HG02763 (cell line): ENCODE measurements around the gene TGFB1I1.

ENCODE experiments used
- ATAC-seq: cut with Tn5 transposase; IDR thresholded peaks from one replicate; pipeline ENCODE4 v1.9.1; 2021; ENCODE audit warnings: mild to moderate bottlenecking, moderate library complexity; ENCODE audit not compliant: unreplicated experiment

Gene TGFB1I1

DNA sequence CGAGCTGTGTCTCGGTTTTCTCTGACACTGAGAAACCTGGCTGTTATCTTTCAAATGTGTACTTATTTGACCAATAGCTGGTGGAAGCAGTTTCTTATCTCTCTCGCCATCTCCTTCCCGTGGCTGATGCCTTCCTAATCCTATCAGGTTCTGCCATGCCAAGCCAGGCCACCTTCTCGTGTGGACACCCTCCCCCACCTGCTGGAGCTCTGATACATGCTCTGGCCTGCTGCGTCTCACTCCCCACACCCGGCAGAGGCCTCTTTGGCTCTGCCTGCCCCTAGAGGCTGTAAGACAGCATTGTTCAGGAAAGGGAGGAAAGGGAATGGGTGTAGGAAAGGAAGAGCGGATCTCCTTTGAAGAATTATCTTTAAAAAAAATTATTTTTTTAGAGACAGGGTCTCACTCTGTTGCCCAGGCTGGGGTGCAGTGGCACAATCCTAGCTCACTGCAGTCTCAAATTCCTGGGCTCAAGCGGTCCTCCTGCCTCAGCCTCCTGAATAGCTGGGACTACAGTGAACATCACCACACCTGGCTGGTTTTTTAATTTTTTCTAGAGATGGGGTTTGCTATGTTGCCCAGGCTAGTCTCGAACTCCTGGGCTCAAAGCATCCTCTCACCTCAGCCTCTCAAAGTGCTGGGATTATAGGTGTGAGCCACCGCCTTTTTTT is 20.1 kb upstream of the TGFB1I1 start:
- no peak for ATAC-seq

DNA sequence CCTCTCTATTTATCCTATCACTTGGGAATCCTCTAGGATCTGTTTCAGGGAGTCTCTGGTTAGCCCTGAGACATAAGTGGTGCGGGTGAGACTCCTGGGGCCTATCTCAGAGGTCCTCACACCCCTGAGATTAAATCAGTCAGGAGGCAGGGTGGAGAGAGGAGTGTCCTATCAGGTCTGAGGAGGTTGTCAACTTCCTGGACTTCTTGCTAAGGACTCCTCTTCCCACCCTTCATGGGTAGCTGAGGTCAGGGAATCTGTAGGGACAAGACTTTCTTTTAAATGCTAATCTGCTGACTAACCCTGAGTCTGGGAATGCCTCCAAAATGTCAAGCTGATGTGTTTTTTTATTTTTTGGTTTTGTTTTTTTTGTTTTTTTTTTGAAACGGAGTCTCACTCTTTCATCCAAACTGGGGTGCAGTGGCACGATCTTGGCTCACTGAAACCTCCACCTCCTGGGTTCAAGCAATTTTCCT is 19.3 kb upstream of the TGFB1I1 start:
- no peak for ATAC-seq

DNA sequence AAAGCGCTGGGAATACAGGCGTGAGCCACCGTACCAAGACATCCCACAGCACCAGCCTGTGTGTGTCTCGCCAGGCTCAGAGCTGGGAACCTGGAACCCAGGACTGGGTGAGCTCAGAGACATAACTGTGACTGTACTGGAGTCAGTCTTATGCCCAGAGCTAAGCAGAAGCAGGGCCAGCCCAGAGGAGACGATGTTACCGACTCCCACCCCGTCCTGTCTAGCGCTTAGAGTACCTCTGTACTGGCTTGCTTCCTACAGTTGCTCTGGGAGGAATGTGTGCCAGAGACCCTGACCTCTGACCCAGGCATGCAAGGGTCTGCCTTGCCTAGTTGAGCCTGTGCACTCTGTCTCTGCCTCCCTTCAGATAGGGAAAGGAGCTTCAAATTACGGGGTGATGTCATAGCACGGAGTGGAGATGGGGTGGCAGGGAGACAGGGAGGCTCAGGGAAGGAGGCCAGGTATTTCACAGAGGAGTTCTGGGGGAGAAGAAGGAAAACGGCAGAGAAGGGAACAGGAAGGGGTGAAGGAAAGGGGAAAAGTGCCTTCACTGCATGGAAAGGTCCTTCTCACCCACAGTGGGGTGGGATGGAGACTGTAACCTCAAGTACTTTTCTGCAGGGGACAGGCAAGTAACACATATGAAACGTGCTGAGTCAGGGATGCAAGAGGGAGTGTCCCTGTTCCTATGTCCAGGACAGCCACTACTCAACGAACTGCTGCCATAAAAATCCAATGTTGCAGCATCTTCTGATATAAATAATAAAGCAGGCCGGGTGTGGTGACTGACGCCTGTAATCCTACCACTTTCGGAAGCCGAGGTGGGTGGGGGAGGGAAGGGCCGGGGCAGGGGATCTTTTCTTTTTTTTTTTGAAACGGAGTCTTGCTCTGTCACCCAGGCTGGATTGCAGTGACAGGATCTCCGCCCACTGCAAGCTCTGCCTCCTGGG is 18.4 kb upstream of the TGFB1I1 start:
- no peak for ATAC-seq

DNA sequence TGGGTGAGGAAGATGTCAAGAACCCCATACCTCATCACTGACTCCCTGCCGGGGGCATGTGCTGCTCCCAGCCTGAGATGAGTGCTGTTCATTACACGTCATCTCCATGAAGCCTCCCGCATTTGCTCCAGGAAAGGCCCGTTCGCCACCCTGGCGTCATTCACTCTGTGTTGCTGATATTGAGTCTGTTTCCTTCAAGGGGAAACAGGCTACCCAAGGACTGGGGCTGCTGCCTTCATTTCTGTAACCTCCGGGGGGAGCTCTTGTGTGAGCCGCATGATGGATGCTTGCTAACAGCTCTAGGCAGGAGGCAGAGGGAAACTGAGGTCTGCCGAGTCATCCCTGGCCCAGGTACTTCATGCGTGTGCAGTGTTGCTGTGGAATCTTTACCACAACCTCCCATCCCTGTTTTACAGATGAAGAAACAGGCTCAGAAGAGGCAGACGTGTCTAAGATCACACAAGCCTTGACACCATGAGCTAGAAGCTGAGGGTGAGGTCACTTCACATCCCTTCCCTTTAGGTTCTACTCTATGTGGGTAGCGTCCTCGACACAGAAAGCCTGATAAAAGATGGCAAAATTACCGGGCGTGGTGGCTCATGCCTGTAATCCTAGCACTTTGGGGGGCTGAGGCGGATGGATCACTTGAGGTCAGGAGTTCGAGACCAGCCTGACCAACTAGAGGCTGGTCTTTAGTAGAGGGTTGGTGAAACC is 16.2 kb upstream of the TGFB1I1 start:
- no peak for ATAC-seq

DNA sequence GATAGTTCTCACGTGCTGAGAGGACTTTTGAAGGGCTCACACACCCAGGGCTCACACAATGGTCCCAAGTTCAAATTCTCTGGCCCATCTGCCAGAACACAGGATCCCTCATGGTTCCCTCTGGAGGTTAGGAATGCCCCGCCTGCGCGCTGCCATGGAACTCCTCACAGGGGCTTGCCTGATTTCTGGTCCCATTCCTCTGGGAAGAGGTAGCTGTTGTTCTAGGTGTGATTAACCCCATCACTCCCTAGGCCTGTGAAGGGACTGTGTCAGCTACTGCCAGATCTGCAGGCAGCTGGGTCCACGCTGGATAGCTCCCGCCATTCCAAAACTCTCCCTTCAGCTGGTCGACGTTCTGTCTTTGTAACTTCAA is 15.0 kb upstream of the TGFB1I1 start:
- ATAC-seq: no peak

DNA sequence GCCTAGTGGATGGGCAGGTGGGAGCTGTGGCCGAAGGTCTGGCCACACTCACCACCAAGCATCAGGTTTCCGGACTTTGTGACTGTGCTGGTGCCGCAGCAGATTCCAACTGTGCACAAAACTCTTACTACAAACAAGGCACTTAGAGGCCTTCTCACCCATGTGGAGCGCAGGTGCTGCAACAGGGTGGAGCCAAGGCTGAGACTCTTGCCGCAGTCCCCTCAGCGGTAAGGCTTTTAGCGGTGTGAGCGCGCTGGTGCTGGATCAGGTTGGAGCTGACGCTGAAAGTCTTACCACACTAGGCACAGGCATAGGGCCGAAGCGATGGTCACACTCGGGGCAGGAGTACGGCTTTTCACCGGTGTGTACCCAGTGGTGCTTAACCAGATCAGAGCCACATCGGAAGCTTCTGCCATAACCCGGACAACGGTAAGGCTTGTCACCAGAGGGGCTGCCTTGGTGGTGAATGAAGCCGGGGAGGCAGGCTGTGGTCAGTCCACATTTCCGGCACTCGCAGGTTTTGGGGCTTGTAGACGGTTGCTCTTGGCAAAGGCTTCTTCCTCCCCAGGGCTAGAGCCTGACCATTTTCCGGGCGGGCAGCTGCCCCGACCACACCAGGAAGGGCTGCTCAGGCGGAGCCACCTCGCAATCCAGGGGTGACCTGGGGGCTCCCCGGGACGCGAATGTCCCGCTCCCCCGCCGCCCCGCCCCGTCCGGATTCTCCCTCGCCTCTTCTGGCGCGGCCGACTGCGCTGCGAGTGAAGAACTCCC is 13.7 kb upstream of the TGFB1I1 start:
- no peak for ATAC-seq

DNA sequence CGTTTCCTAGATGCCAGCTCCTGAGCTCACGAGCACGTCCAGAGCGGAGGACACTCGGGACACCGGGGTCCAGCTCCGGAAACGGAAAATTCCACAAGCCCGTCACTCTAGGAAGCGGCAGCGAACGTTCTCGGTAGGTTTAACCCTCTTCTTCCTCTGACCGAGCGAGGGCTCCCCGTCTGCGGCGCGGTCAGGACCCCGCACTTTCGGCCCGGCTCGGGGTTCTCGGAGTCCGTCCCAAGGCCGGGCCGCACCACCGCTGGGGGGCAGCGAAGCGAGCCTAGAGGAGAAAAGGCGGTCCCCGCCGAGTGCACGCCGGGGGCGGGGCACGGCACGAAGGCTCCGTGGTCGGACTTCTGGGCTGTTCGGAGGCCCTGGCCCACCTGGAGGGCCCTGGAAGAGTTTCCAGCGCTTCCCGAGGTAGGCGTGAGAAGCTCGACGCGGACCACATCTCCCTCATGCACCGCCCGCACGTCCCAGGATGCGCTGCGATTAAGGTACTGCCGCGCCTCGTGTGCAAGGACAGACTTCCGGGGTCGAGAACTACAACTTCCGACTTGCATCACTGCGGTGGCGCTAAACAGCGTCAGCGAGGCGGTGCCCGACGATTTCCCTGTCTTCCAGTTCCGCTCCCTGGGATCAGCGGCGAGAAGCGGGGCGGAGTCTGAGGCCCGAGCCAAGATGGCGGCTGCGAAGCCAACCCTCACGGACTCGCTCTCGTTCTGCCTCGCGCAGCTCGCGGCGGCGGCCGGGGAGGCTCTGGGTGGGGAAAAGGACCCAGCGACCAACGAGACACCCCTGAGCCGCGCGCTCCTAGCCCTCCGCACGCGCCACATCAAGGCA is 12.9 kb upstream of the TGFB1I1 start, which contains the start of gene ARMC5:
Gene ARMC5, plus strand, starts transcription at position 658 of the 843 bp plus-strand sequence. Its CDS starts 24 bp downstream, at position 682.
- ATAC-seq: peak; percentile 75

DNA sequence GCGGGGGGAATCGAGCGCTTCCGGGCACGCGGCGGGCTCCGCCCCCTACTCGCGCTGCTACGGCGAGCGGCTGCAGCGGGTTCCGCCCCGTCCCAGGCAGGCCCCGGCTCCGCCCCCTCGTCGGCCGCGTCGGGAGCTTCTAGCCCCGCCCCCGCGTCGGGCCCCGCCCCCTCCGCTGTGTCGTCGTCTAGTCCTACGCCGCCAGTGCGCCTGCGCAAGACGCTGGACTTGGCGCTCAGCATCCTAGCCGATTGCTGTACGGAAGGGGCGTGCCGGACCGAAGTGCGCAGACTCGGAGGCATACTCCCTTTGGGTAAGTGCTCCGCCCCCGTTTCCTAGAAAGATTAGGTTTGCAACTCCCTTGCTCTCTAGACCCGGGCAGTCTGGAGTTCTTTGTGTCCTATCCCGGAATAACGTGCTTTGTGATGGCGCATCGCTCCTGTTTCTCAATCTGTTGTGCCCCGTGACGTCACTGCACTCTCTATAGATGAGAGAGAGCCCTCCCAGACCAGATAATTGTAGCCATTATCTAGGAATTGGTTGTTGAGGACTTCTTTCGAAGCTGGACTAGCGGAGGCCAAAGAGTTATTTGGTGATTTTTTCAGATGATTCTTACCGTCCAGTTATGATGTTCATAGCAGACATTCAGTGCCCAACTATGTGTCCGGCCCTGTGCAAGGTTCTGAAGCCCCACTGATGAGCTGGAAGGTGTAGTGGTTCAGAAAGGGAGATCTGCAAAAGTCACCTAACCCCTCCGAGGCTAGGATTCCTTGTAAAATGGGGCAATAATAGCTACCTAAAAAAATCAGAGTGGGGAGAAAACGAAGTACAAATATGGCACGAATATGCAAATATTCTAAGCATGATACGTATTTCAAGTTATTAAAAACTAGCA is 12.0 kb upstream of the TGFB1I1 start:
- ATAC-seq: peak; percentile 69

DNA sequence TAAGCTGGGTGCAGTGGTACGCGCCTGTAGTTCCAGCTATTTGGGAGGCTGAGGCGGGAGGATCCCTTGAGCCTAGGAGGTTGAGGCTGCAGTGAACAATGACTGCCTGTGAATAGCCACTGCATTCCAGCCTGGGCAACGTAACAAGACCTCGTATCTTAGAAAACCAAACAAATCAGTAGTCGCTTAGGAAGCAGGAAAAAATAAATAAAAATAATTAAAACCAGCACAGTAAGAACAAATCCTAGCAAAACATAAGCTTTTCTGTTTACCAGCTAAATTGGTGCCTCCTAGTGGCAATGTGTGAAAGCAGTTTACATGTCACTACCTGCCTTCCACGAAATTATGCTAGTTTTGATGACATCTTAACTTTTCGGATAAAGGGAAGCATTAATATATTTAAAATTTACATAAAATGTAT is 11.4 kb upstream of the TGFB1I1 start:
- ATAC-seq: no peak

DNA sequence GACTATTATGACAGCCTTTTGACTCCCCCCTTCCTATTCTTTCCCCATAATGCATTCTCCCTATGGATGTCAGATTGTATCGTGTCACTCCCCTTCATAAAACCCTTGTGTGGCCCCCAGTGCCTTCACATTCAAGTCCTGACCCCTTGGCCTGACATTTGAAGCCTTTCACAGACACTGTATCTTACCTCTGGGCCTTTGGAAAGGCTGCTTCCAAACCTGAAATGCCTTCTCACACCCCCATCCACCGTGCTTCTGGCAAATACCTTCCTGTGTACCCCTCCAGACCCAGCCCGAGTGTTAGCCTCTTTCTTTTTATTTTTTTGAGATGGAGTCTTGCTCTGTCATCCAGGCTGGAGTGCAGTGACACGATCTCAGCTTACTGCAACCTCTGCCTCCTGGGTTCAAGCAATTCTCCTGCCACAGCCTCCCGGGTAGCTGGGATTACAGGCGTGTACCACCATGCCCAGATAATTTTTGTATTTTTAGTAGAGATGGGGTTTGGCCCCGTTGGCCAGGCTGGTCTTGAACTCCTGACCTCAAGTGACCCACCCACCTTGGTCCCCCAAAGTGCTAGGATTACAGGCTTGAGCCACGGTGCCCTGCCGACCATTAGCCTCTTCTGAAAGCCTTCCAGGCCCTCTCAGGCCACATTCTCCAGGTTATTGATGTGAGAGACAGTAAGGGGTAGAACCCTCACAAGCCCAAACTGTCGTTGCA is 10.6 kb upstream of the TGFB1I1 start:
- ATAC-seq: no peak

DNA sequence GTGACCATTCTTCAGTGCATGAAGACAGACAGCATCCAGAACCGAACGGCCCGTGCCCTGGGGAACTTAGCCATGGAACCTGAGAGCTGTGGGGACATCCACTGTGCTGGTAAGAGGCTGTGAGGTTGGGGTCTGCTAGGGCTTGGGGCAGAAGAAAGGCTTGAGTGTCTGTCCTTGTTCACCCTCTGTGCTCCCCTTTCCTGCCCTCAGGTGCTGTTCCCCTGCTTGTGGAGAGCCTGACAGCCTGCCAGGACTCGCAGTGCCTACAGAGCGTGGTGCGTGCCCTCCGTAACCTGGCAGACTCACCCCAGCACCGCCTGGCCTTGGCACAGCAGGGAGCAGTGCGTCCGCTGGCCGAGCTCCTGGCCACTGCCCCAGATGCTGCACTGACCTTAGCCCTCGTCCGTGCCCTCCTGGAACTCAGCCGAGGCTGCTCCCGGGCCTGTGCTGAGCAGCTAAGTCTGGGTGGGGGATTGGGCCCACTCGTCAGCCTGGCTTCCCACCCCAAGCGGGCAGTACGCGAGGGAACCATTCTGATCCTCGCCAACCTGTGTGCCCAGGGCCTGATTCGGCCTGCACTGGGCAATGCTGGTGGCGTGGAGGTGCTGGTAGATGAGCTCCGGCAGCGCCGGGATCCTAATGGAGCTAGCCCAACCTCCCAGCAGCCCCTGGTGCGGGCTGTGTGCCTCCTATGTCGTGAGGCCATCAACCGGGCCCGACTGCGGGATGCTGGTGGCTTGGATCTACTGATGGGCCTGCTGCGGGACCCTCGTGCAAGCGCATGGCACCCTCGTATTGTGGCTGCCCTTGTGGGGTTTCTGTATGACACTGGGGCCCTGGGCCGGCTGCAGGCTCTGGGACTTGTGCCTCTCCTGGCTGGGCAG is 9.8 kb upstream of the TGFB1I1 start:
- no peak for ATAC-seq

DNA sequence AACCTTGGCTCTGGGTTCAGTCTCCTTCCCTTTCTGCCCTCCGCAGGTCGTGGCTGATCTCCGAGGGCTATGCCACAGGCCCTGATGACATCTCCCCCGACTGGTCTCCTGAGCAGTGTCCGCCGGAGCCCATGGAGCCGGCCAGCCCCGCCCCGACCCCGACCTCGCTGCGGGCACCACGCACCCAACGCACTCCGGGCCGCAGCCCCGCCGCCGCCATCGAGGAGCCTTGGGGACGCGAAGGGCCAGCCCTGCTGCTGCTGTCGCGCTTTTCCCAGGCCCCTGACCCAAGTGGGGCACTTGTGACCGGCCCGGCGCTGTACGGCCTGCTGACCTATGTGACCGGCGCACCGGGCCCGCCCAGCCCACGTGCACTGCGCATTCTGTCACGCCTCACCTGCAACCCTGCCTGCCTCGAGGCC is 7.6 kb upstream of the TGFB1I1 start:
- ATAC-seq: no peak

DNA sequence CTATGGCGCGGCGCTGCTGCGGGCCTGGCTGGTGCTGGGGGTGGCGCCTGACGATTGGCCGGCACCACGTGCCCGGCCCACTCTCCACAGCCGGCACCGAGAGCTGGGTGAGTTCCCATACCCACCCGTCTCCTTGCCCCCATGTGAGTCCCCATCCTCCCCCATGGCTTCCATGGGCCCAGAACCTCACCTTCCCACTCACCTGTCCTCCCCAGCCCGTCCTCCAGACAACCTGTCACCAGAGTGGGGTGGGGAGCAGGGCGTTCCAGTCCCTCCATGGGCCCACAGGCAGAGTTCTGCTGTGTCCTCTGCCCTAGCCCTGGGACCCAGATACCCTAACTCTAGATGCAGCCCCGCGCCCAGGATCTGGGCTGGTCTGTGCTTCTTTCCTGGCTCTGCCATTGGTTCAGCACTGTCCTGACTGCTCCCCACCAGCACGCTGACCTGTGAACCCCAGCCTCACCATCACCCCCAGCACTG is 7.1 kb upstream of the TGFB1I1 start:
- ATAC-seq: no peak

DNA sequence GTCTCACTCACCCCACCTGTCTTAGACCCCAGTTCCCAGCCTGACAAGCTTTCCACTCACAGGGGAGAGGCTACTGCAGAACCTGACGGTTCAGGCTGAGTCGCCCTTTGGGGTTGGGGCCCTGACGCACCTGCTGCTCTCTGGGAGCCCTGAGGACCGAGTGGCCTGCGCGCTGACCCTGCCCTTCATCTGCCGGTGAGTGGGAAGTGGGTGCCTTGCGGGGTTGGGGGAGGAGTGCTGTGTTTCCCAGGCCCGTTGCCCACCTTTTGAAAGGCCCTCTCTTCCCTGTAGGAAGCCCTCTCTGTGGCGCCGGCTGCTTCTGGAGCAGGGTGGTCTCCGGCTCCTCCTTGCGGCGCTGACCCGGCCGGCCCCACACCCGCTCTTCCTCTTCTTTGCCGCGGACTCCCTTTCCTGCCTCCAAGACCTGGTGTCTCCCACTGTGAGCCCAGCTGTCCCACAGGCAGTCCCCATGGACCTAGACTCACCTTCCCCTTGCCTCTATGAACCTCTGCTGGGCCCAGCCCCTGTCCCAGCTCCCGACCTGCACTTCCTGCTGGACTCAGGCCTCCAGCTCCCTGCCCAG is 6.1 kb upstream of the TGFB1I1 start:
- ATAC-seq: no peak

DNA sequence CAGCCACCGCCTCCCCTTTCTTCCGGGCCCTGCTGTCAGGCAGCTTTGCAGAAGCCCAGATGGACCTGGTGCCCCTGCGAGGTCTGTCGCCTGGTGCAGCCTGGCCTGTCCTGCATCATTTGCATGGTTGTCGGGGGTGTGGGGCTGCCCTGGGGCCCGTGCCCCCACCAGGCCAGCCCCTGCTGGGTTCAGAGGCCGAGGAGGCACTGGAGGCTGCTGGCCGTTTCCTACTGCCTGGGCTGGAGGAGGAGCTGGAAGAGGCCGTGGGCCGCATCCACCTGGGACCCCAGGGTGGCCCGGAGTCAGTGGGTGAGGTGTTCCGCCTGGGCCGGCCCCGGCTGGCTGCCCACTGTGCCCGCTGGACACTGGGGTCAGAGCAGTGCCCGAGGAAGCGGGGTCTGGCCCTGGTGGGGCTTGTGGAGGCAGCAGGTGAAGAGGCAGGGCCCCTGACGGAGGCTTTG is 5.5 kb upstream of the TGFB1I1 start:
- ATAC-seq: no peak

DNA sequence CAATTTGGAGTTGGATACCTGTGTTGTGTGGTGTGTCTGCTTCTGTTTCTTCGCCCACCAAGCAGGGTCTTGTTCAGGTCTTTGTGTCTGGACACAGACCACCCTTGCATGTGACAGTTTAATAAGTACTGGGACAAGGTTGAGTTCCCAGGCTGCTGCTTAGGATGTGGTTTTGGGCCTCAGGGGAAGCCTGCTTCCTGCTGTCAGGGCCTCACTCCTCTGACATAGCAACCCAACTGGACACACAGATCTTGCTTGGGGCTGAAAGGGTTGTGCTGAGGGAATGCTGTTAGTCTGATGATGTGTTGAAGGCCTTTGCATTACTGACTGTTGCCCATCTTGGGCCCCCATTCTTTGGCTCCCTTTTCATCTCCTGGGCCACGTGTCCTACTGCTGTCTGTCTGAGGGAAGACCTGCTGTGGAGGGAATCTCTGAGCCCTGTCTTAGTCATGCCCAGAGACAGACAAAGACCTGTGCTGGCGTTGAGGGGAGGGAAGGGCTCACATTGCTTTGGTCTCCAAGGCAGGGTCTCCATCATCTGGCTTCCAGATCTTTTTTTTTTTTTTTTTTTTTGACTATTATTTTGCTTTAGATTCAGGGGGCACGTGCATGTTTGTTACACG is 4.7 kb upstream of the TGFB1I1 start:
- no peak for ATAC-seq
